GM12891 (cell line): ENCODE results near the gene PISD.

Source experiments
- PAX5 ChIP-seq: IDR thresholded peaks from 2 replicates; pipeline ENCODE4 v1.6.1; 2011; ENCODE audit warnings: low read length, moderate library complexity, mild to moderate bottlenecking; ENCODE audit not compliant: insufficient read depth, severe bottlenecking
- POLR2A ChIP-seq: IDR thresholded peaks from 2 replicates; pipeline ENCODE4 v1.6.1; 2011; ENCODE audit warnings: low read depth, low read length, control low read depth
- POLR2AphosphoS5 ChIP-seq: IDR thresholded peaks from 2 replicates; pipeline ENCODE4 v1.6.1; 2011; ENCODE audit warnings: low read depth, low read length, control low read depth
- POU2F2 ChIP-seq: IDR thresholded peaks from 2 replicates; pipeline ENCODE4 v1.6.1; 2011; ENCODE audit warnings: low read depth, mild to moderate bottlenecking, control low read depth, low read length, moderate library complexity
- SPI1 ChIP-seq: IDR thresholded peaks from 2 replicates; pipeline ENCODE4 v1.6.1; 2011; ENCODE audit warnings: low read depth, low read length, control low read depth
- TAF1 ChIP-seq: IDR thresholded peaks from 2 replicates; pipeline ENCODE4 v1.6.1; 2011; ENCODE audit warnings: low read depth, low read length, control low read depth

- TF ChIP-seq POLR2A: no peak
- no peak for TF ChIP-seq POLR2AphosphoS5
- no peak for TF ChIP-seq SPI1
- TF ChIP-seq TAF1: no peak
- TF ChIP-seq POU2F2: no peak
- TF ChIP-seq PAX5: no peak
Observed at GRCh38 chr22:31586137-31586920, 75.7 kb downstream of the PISD start.
